Ramos (cell line): ENCODE data around the gene APOC1.
"Not testable (repeated sequence)": the region's sequence is repeated elsewhere in the genome, so short reads cannot be mapped to it uniquely, and the experiment has no call there.

Source experiments
- in situ Hi-C: fragments of 300-500 bp; cut with MboI; formaldehyde crosslinking; loops from one replicate; pipeline ENCODE4 v1.14.3; 2022; ENCODE audit warnings: low sequenced_read_pairs; ENCODE audit not compliant: unreplicated experiment

Gene APOC1

DNA sequence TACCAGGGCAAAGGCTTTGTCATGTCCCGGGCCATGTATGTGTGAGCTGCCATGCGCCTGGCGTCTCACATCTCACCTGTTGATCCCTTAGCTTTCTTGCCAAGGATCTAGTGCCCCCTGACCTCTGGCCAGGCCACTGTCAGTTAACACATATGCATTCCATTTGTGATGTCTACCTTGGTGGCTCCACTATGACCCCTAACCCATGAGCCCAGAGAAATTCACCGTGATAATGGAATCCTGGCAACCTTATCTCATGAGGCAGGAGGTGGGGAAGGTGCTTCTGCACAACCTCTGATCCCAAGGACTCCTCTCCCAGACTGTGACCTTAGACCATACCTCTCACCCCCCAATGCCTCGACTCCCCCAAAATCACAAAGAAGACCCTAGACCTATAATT, 26.1 kb upstream of the APOC1 start:
- in situ Hi-C loops, result not testable (repeated sequence)

DNA sequence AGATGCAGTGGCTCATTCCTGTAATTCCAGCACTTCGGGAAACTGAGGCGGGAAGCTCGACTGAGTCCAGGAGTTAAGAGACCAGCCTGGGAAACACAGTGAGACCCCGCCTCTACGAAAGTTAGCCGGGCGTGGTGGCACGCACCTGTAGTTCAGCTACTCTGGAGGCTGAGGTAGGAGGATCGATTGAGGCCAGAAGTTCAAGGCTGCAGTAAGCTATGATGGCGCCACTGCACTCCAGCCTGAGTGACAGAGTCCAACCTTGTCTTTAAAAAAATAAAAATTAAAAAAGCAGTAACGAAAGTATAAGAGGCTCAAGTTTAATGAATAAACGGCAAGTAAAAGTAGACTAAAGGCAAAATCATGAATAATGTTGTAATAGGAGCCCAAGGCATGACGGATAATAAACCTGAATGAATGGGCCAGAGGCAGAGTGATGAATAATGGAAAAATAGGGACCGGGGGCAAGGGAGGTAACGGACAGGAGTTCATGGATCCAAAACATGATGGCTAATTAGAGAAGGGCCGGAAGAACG, 24.5 kb upstream of the APOC1 start:
- in situ Hi-C loops, result no loop called here

DNA sequence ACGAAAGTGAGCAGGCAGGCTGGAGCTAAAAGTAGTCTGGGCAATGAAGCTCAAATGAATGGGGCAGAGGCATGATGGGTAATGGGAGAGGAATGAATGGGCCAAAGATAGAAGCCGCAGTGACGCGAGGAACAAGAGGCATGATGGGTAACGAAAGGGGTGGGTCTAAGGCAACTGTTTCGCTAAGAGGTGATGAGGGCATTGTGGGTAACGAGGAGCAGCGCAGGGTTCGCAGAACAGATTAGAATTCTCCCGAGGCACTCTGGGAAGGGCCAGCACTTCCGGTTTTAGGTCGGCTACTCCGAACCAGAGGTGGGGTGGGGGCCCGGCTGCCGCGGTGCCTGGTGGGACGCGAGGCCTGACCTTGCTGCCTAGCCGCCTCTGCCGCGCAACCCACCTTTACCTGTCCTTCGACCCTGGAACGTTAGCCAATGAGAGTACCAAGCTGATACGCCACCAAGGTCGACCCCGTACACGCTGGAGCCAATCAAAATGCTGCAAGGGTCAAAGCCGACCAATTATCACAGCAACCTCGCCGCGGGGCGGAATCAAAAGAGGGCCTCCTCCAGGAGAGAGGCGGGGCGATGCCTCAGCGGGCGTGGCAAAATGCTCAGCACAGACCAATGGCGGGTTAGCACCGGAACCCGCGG, 23.9 kb upstream of the APOC1 start:
- in situ Hi-C loops, result no loop called here

DNA sequence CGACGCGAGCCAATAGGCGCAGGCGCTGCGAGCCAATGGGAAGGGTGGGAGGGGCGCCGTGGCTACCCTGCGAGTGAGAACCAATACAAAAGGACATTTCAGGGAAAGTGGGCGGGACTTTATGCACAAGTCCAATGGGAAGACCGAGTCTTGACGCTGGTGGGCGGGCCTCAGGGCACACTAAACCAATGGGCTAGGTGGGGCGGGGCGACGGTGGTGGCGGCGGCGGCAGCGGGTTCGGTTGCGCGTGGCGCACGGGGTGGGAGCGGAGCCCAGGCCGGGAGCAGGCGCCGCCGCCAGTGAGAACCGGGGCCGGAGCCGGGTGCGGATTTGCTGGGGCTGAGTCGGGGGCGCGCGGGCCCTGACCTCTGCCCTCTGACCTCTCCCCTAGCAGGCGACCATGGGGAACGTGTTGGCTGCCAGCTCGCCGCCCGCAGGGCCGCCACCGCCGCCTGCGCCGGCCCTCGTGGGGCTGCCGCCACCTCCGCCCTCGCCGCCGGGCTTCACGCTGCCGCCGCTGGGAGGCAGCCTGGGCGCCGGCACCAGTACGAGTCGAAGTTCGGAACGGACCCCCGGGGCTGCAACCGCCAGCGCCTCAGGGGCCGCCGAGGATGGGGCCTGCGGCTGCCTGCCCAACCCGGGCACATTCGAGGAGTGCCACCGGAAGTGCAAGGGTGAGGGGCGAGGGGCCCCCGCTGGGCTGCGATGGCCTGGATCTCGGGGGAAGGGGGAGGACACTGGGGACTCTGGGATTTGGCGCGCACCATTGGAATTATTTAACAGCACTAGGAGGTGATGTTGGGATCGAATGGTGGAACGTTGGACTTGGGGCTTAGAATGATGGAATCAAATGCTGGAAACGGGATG, 23.2 kb upstream of the APOC1 start, which contains the start of gene TOMM40:
Gene TOMM40, plus strand, starts transcription at position 239 of the 867 bp plus-strand sequence. Its CDS starts 162 bp downstream, at position 401.
- in situ Hi-C loops, result no loop called here

DNA sequence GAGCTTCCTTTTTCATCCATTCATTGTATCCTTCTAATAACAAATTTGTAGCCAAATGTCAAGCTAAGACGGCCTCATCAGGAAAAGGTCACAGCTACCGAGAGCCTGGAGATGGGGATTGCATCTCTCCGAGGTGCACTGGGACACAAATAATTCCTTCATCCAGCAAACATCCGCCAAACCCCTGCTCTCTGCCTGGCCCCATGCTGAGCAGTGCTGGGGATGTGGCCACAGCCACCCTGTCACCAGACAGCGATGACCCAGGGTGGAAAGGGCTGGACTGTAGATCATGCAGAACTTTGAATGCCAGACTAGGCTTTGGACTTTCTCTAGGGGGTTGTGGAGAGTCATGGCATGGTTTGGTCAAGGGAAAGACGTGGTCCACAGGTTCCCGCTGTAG, 21.5 kb upstream of the APOC1 start:
- in situ Hi-C loops, result no loop called here

DNA sequence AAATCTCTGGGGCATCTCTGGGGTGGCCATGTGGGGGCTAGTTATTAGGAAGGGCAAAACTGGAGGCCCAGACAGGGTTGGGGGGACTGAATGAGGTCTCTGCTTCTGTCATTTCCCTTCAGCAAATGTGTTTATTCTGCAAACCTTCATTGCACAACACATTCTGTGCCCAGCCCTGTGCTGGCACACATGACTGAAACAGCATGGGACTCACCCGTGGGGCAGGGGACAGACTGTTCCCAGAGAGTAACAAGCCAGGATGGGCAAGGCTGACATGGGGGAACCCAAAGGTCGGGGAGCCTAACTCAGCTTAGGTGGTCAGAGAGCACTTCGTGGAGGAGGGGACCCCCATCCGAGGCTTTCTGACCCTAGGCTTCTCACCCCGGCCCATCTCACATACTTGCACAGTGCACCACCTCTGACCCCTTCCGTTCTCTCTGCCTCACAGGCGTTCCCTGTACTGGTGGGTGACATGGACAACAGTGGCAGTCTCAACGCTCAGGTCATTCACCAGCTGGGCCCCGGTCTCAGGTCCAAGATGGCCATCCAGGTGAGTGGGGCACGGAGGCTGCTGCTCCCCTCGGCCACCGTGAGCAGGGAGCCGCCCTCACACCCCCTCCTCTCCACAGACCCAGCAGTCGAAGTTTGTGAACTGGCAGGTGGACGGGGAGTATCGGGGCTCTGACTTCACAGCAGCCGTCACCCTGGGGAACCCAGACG, 20.9 kb upstream of the APOC1 start:
- in situ Hi-C loops, result no loop called here

DNA sequence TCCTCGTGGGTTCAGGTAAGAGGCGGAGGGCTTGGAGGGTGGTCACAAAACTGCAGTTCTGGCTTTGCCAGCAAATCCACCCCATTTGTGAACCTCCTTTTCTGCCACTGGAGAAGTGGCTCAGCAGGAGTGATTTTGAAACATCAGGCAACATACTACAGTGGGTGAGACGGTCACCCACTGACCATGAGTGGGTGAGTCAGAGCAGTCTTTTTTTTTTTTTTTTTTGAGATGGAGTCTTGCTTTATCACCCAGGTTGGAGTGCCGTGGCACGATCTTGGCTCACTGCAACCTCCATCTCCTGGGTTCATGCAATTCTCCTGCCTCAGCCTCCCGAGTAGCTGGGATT, 20.4 kb upstream of the APOC1 start:
- in situ Hi-C loops, result no loop called here

DNA sequence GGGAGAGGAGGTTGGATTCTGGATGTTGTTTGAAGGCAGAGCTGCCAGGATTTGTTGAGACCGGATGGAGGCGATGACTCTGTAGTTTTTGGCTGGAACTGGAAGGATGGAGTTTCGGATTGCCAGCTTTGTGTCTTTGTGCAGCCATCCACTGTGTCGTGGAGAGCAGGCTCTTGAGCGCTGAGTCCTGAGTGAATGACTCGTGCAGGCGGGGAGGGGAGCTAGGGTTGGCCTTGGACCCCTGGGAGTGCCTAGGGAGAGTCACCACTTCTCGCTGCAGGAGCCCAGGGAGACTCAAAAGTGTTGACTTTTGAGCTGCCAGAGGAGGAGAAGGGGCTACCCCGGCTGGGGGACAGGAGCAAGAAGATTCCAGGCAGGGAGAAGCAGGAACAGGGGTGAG, 19.5 kb upstream of the APOC1 start:
- in situ Hi-C loops, result no loop called here

DNA sequence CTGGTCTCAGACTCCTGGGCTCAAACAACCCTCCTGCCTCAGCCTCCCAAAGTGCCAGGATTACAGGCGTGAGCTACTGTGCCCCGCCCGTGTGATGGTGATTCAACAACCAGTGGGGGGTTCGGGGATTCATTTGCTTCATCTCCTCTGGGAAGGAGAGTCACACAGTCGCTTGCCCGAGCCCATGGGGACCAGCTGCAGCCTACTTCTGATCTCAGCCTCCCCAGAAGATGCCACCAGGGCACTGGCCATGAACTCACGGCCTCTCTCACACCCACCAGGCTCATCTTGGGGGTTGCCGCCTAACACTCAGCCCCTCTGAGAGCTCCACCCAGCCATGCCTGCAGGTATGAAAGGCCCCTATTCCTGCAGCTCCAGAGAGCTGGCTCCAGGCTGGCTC, 16.6 kb upstream of the APOC1 start:
- in situ Hi-C loops, result no loop called here

DNA sequence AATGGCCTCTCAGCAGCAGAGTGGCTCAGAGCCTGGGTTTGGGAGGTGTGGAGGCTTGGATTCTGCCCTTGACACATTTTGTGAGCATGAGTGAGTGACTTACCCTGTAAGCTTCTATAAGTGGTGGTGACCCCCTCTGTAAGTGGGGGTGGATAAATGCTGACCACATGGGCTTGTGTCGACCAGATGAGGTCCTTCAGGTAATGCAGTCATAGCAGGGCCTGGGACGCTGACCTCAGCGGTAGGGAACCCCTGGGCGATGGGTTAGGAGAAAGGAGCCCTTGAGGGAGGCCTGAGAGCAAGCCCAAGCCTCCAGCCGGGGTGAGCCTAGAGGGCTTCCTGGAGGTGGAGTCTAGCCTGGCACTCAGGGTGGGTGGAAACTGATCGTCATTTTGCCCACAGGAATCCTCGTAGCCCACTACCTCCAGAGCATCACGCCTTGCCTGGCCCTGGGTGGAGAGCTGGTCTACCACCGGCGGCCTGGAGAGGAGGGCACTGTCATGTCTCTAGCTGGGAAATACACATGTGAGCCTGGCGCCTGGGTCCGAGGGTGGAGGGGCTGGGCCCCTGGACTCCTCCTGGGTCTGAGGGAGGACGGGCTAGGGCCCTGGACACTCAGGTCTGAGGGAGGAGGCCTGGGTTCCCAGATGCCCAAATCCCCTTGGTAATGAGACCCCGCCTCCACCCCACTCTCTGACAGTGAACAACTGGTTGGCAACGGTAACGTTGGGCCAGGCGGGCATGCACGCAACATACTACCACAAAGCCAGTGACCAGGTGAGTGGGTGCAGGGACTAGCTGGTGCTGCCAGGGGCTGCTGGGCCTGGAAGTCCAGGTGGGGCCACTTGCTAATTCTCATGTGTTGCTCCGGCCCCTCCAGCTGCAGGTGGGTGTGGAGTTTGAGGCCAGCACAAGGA, 13.8 kb upstream of the APOC1 start:
- in situ Hi-C loops, result loop anchor here (10.0 kb wide), 2 partner anchors 154 to 284 kb away; no protein-coding TSS in a partner anchor

DNA sequence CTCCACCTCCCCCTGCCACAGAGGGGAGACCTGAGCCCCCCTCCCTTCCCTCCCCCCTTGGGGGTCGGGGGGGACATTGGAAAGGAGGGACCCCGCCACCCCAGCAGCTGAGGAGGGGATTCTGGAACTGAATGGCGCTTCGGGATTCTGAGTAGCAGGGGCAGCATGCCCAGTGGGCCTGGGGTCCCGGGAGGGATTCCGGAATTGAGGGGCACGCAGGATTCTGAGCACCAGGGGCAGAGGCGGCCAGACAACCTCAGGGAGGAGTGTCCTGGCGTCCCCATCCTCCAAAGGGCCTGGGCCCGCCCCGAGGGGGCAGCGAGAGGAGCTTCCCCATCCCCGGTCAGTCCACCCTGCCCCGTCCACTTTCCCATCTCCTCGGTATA, 11.2 kb upstream of the APOC1 start:
- in situ Hi-C loops, result loop anchor here (10.0 kb wide), 2 partner anchors 152 to 282 kb away; no protein-coding TSS in a partner anchor

DNA sequence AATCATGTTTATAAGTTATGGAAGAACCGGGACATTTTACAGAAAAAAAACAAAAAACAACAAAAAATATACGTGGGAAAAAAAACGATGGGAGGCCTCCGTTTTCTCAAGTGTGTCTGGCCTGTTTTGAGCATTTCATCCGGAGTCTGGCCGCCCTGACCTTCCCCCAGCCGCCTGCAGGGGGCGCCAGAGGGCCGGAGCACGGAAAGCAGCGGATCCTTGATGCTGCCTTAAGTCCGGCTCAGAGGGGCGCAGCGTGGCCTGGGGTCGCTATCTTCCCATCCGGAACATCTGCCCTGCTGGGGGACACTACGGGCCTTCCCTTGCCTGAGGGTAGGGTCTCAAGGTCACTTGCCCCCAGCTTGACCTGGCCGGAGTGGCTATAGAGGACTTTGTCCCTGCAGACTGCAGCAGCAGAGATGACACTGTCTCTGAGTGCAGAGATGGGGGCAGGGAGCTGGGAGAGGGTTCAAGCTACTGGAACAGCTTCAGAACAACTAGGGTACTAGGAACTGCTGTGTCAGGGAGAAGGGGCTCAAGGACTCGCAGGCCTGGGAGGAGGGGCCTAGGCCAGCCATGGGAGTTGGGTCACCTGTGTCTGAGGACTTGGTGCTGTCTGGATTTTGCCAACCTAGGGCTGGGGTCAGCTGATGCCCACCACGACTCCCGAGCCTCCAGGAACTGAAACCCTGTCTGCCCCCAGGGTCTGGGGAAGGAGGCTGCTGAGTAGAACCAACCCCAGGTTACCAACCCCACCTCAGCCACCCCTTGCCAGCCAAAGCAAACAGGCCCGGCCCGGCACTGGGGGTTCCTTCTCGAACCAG, 10.6 kb upstream of the APOC1 start:
- in situ Hi-C loops, result loop anchor here (10.0 kb wide), 2 partner anchors 151 to 281 kb away; no protein-coding TSS in a partner anchor

DNA sequence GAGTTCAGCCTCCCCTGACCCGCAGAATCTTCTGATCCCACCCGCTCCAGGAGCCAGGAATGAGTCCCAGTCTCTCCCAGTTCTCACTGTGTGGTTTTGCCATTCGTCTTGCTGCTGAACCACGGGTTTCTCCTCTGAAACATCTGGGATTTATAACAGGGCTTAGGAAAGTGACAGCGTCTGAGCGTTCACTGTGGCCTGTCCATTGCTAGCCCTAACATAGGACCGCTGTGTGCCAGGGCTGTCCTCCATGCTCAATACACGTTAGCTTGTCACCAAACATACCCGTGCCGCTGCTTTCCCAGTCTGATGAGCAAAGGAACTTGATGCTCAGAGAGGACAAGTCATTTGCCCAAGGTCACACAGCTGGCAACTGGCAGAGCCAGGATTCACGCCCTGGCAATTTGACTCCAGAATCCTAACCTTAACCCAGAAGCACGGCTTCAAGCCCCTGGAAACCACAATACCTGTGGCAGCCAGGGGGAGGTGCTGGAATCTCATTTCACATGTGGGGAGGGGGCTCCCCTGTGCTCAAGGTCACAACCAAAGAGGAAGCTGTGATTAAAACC, 9.9 kb upstream of the APOC1 start:
- in situ Hi-C loops, result loop anchor here (10.0 kb wide), 2 partner anchors 150 to 280 kb away; no protein-coding TSS in a partner anchor

DNA sequence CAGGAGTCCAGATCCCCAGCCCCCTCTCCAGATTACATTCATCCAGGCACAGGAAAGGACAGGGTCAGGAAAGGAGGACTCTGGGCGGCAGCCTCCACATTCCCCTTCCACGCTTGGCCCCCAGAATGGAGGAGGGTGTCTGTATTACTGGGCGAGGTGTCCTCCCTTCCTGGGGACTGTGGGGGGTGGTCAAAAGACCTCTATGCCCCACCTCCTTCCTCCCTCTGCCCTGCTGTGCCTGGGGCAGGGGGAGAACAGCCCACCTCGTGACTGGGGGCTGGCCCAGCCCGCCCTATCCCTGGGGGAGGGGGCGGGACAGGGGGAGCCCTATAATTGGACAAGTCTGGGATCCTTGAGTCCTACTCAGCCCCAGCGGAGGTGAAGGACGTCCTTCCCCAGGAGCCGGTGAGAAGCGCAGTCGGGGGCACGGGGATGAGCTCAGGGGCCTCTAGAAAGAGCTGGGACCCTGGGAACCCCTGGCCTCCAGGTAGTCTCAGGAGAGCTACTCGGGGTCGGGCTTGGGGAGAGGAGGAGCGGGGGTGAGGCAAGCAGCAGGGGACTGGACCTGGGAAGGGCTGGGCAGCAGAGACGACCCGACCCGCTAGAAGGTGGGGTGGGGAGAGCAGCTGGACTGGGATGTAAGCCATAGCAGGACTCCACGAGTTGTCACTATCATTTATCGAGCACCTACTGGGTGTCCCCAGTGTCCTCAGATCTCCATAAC, 8.8 kb upstream of the APOC1 start, which contains the start of gene APOE:
Gene APOE, plus strand, starts transcription at position 360 of the 724 bp plus-strand sequence. CDS start 829 bp downstream, outside the sequence.
- in situ Hi-C loops, result loop anchor here (10.0 kb wide), 2 partner anchors 149 to 279 kb away; no protein-coding TSS in a partner anchor

DNA sequence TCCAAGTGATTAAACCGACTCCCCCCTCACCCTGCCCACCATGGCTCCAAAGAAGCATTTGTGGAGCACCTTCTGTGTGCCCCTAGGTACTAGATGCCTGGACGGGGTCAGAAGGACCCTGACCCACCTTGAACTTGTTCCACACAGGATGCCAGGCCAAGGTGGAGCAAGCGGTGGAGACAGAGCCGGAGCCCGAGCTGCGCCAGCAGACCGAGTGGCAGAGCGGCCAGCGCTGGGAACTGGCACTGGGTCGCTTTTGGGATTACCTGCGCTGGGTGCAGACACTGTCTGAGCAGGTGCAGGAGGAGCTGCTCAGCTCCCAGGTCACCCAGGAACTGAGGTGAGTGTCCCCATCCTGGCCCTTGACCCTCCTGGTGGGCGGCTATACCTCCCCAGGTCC, 6.8 kb upstream of the APOC1 start:
- in situ Hi-C loops, result loop anchor here (10.0 kb wide), 2 partner anchors 147 to 277 kb away; no protein-coding TSS in a partner anchor

DNA sequence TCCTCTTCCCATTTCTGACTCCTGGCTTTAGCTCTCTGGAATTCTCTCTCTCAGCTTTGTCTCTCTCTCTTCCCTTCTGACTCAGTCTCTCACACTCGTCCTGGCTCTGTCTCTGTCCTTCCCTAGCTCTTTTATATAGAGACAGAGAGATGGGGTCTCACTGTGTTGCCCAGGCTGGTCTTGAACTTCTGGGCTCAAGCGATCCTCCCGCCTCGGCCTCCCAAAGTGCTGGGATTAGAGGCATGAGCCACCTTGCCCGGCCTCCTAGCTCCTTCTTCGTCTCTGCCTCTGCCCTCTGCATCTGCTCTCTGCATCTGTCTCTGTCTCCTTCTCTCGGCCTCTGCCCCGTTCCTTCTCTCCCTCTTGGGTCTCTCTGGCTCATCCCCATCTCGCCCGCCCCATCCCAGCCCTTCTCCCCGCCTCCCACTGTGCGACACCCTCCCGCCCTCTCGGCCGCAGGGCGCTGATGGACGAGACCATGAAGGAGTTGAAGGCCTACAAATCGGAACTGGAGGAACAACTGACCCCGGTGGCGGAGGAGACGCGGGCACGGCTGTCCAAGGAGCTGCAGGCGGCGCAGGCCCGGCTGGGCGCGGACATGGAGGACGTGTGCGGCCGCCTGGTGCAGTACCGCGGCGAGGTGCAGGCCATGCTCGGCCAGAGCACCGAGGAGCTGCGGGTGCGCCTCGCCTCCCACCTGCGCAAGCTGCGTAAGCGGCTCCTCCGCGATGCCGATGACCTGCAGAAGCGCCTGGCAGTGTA, 6.2 kb upstream of the APOC1 start:
- in situ Hi-C loops, result loop anchor here (10.0 kb wide), 2 partner anchors 147 to 277 kb away; no protein-coding TSS in a partner anchor
